ENCODE results near the gene PMS1. TPM values are rescaled to one million over a fixed set of nuclear protein-coding genes. Genes with fewer than 3 reads are reported as not detected.

The PMS1 gene
- total RNA-seq, result 34.7 and 37.5 TPM in 2 replicates

GRCh38 chr2:189783927-189784867 is at the start of gene PMS1, which contains the start of gene ORMDL1:
TSS of gene PMS1 (plus strand) at chr2:189784450. CDS start at chr2:189791810, 7,360 bp downstream.
TSS of gene ORMDL1 (minus strand) at chr2:189784339. CDS start at chr2:189782595, 1,744 bp downstream.

DNA sequence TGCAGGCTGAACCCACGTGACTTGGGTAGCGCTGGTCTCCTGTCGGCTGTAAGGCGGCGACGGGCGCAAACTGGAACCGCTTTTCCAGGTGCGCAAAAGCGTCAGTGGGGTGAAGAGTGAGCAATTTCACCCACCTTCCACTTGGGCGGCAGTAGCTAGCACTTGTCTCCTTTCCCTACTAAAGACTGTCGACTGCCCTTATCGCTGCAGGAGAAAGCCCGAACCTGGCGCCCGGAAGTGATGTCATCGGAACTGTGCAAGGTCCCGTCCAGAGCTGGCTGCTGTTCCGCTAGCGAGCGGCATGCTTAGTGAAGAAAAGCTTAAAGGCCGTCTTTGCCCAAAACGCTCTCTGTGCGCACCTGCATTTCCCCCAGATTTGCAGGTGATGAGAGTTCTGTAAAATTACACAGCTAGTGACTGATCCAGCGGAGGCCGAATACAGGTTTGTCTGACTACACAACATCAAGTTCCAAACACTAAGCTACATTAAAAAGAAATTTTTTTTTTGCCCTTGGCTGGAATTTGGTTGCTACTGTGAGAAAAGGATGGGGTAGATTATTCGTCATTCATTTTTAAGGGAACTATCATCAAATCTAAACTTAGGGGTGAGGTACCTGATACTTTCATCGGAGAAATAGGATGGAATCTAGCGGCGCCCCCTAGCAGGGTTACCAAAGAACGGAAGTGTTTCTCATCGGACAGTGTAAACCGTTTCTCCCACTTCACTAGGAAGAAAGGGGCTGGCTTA is 21.5 kb upstream of the PMS1 start, which contains the start of gene OSGEPL1:
OSGEPL1 (minus strand) TSS at position 242 of the 748 bp plus-strand sequence. CDS start 1,152 bp downstream, outside the sequence.

Other genes with a start within 250 kb of the PMS1 start
- gene SLC40A1, start 203.7 kb upstream of the PMS1 start, total RNA-seq, result 6.1 and 34.2 TPM in 2 replicates
- 95.8 and 99.3 TPM in 2 replicates for gene ASNSD1, start 123.0 kb upstream of the PMS1 start, total RNA-seq
- 6.6 and 8.4 TPM in 2 replicates for gene ANKAR, start 109.8 kb upstream of the PMS1 start, total RNA-seq
- 9.3 and 10.5 TPM in 2 replicates for gene OSGEPL1, start 21.7 kb upstream of the PMS1 start, total RNA-seq
- 55.9 and 67.6 TPM in 2 replicates for gene ORMDL1, start 111 bp upstream of the PMS1 start, total RNA-seq

All from thoracic aorta endothelial cell (primary cell).